Skeletal muscle tissue (tissue), 4 donors: ENCODE data around the gene ZHX3. TPM values are rescaled to one million over a fixed set of nuclear protein-coding genes. Genes with fewer than 3 reads are reported as not detected.
A peak's percentile ranks its signal among the peaks of the same experiment; 100 is the strongest.

Experiments used
- H3K27ac ChIP-seq: one replicate; pipeline ENCODE4 v1.7.0; 2013; ENCODE audit warnings: mild to moderate bottlenecking, low read depth, low read length, inconsistent platforms
- H3K27me3 ChIP-seq, 3 donors: one replicate each; pipeline ENCODE4 v1.7.0; 2013; ENCODE audit warnings: low read length in 3 of 3; ENCODE audit not compliant: control insufficient read depth in 3 of 3, insufficient read depth in 3 of 3
- H3K36me3 ChIP-seq, 3 donors: one replicate each; pipeline ENCODE4 v1.7.0; 2013; ENCODE audit warnings: low read length in 3 of 3; ENCODE audit not compliant: control insufficient read depth in 3 of 3, insufficient read depth in 3 of 3
- H3K4me1 ChIP-seq, 3 donors: one replicate each; pipeline ENCODE4 v1.7.0; 2013; ENCODE audit warnings: low read length in 3 of 3, mild to moderate bottlenecking in 3 of 3; ENCODE audit not compliant: control insufficient read depth in 3 of 3, insufficient read depth in 3 of 3
- H3K4me3 ChIP-seq, 3 donors: one replicate each; pipeline ENCODE4 v1.7.0; 2013; ENCODE audit warnings: low read length in 3 of 3
- H3K9ac ChIP-seq, 3 donors: one replicate each; pipeline ENCODE4 v1.7.0; 2013; ENCODE audit warnings: low read length in 3 of 3, mild to moderate bottlenecking in 3 of 3, moderate library complexity in 2 of 3, low read depth in 1 of 3
- H3K9me3 ChIP-seq, 3 donors: one replicate each; pipeline ENCODE4 v1.7.0; 2013; ENCODE audit warnings: low read length in 3 of 3; ENCODE audit not compliant: control insufficient read depth in 3 of 3
- total RNA-seq: library from RNA; depleted of rRNA; stranded (reverse); fragments of >200 nt; gene quantifications from one replicate; pipeline ENCODE4 v1.2.3, GENCODE V29; 2014
- donor health status: Osteomylitis.

Gene ZHX3
- total RNA-seq, 1 donor from 2014 or later, result 4.7 TPM

DNA sequence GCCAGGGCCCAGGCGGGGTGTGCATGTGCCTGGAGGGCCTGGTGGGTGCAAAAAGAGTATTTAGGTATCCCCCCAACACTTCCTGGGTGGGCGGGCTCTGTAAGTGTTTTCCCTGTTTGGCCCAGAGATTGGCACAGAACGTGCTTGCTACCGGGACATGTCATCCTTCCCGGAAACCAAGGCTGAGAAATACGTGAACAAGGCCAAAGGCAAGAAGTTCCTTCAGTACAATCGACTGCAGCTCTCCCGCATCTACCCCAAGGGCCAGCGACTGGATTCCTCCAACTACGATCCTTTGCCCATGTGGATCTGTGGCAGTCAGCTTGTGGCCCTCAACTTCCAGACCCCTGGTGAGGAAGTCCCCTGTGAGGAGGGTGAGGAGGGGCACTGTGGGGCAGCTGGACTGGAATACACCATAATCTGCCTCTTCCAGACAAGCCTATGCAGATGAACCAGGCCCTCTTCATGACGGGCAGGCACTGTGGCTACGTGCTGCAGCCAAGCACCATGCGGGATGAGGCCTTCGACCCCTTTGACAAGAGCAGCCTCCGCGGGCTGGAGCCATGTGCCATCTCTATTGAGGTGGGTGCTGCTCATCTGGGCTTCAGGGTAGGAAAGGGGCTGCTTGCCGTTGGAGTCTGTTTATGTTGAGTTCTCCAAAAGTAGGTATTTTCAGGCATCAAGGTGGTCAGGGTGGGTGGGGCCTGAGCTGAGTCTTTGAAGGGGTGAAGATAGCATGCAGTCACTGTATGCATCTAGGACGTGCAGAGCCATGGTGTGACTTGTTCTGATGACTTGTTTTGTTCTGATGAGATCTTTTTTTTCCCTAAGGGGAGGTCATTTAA is 145.0 kb downstream of the ZHX3 start:
- H3K36me3 ChIP-seq, result peaks cover 44 to 62% (median 54%) of the 10 kb centered on the region in 3 donors
- H3K4me1 ChIP-seq, result peaks cover 48 to 58% (median 57%) of the 10 kb centered on the region in 3 donors
- H3K27me3 ChIP-seq, result no peaks in the 10 kb centered on the region
- H3K27ac ChIP-seq, result peak overlapping the region; percentile 39
- no peak overlapping the region for H3K4me3 ChIP-seq
- H3K9ac ChIP-seq, result peak overlapping the region; percentile 4 to 40 (median 28)
- no peaks in the 10 kb centered on the region for H3K9me3 ChIP-seq

DNA sequence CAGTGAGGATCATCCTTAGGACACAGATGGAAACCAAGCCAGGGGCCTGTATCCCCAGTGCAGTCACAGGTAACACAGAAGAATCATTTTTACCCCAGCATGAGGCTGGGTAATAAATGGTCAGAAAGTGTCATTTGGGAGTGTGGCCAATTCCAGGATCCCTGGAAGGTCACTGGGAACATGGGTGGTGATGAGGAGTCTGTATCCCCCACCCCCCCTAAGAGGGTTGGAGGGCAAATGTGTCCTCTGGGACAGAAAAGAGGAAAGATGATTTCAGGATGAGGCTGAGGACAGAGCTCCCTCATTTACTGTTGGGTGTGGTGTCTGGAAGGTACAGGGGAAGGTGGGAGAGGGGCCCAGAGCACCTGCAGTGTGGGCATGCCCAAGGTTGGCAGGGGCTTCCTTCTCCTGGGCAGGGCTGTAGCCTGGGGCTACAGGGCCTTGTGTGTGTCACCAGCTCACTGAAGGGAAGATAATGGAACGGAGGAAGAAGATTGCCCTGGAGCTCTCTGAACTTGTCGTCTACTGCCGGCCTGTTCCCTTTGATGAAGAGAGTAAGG is 145.7 kb downstream of the ZHX3 start:
- H3K27me3 ChIP-seq, result no peaks in the 10 kb centered on the region
- H3K27ac ChIP-seq, result peak overlapping the region; percentile 39
- peak overlapping the region; percentile 4 to 40 (median 28) for H3K9ac ChIP-seq
- H3K4me3 ChIP-seq, result no peak overlapping the region
- H3K4me1 ChIP-seq, result peaks cover 42 to 51% (median 50%) of the 10 kb centered on the region in 3 donors
- peaks cover 51 to 64% (median 59%) of the 10 kb centered on the region in 3 donors for H3K36me3 ChIP-seq
- no peaks in the 10 kb centered on the region for H3K9me3 ChIP-seq

DNA sequence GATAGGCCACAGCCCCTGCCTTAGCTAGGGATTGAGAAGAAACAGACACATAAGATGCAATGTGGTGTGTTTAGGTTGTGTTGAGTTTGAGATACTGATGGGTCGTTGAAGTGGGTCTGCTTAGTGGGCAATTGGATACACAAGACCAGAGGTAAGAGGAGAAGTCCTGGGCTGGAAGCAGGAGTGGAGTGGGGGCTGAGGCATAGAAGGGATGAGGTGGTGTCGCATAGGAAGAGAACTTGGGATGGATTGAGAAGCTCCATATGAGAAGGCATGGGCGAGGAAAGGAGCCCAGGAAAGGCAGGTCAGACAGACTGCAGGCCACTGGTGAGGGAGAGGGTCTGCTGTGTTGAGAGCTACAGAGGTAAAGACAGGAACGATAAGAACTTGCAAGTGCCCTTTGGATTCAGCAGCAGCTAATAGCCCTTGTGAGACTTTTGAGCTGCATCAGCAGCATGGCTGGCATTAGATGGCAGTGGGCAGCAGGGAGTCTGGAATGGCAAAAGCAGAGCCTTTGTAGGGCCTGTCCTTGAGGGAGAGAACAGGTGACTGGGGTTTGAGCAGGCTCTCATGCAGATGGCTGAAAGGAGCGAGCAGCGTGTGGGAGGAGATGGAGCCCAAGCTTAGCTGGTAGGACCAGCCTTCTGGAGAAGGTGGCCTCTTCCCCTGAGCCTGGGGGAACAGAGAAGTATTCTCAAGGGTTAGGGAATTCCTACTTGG is 147.0 kb downstream of the ZHX3 start:
- H3K9me3 ChIP-seq, result no peaks in the 10 kb centered on the region
- no peaks in the 10 kb centered on the region for H3K27me3 ChIP-seq
- H3K4me1 ChIP-seq, result peaks cover 33 to 38% (median 37%) of the 10 kb centered on the region in 3 donors
- no peak overlapping the region for H3K4me3 ChIP-seq
- peaks cover 64 to 72% (median 72%) of the 10 kb centered on the region in 3 donors for H3K36me3 ChIP-seq
- H3K9ac ChIP-seq, result no peak overlapping the region
- no peak overlapping the region for H3K27ac ChIP-seq

DNA sequence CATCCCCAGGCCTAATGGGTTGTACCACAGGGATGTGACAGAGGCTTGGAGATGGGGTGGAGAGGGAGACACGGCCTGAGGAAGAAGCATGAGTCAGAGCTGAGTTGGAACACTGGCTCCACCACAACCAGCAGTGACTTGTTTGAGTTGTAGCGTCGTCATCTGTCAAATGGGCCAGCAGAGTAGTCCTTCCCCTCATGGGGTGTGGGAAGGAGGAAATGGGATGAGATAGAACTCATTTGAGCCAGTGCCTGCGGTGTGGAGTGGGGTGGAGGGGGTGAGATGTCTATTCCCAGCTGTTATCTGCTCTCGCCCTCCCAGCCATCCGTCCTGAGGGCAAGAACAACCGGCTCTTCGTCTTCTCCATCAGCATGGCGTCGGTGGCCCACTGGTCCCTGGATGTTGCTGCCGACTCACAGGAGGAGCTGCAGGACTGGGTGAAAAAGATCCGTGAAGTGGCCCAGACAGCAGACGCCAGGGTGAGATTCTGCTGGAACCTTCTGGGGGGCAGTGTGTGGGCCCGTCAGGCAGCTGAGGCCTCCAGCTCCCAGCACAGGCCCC is 147.7 kb downstream of the ZHX3 start:
- no peak overlapping the region for H3K4me3 ChIP-seq
- no peaks in the 10 kb centered on the region for H3K27me3 ChIP-seq
- H3K27ac ChIP-seq, result no peak overlapping the region
- no peak overlapping the region for H3K9ac ChIP-seq
- H3K36me3 ChIP-seq, result peaks cover 71 to 79% (median 78%) of the 10 kb centered on the region in 3 donors
- H3K4me1 ChIP-seq, result peaks cover 26 to 31% (median 31%) of the 10 kb centered on the region in 3 donors
- no peaks in the 10 kb centered on the region for H3K9me3 ChIP-seq

DNA sequence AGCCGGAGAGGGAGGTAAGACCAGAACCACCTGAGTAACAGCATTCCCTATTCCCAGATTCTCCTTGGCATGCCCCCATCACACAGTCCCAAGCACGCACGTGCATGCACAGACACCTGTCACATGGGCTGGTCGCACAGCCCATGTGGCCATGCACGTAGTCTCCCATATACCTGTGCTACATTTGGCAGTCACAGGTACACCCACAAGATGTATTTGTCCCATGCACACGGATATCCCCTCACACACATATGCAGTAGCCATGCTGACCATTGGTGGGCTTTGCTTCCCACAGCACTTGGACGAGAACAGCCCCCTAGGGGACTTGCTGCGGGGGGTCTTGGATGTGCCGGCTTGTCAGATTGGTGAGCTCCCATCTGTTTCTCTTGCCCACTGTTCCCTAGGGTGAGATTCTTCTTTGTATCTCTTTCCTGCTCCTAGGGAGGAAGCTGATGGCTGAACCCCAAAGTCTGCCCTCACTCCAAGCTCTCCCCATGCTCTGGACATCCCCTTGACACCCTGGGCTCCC is 148.3 kb downstream of the ZHX3 start:
- no peak overlapping the region for H3K27ac ChIP-seq
- no peak overlapping the region for H3K9ac ChIP-seq
- no peaks in the 10 kb centered on the region for H3K27me3 ChIP-seq
- H3K9me3 ChIP-seq, result no peaks in the 10 kb centered on the region
- H3K36me3 ChIP-seq, result peaks cover 77 to 84% (median 80%) of the 10 kb centered on the region in 3 donors
- peaks cover 20 to 25% (median 24%) of the 10 kb centered on the region in 3 donors for H3K4me1 ChIP-seq
- no peak overlapping the region for H3K4me3 ChIP-seq

DNA sequence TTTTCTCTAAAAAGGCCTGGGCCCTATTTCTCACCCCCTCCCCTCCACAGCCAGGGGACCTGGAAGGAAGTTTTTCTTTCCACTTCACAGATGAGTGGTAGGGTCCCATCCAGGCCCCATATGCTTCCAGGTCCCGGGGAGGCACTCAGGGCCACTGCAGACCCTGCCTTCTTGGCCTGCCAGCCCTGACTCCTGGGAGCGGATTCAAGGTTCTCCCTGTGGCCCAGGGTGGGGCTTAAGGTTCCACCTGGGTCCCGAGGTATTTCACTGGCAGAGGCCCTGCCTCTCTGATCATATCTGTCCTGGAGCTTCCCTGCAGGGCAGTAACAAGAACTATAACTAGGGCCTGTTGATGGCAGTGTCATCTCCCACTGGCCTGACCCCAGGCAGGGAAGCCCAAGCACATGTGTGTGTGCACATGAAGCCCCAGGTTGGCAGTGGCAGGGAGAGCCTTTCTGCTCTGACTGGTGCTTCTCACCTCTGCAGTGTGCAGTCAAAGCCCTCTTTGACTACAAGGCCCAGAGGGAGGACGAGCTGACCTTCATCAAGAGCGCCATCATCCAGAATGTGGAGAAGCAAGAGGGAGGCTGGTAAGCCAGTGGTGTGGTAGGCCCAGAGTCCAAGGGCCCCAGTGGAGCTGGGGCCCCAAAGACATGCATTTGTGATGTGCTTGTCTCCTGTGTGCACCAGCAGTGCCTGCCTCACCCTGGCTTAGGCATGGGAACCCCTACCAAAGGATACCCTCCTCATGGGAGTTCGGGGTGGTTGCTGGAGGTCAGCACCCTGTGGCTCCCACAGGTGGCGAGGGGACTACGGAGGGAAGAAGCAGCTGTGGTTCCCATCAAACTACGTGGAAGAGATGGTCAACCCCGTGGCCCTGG is 149.0 kb downstream of the ZHX3 start:
- H3K27me3 ChIP-seq, result no peaks in the 10 kb centered on the region

DNA sequence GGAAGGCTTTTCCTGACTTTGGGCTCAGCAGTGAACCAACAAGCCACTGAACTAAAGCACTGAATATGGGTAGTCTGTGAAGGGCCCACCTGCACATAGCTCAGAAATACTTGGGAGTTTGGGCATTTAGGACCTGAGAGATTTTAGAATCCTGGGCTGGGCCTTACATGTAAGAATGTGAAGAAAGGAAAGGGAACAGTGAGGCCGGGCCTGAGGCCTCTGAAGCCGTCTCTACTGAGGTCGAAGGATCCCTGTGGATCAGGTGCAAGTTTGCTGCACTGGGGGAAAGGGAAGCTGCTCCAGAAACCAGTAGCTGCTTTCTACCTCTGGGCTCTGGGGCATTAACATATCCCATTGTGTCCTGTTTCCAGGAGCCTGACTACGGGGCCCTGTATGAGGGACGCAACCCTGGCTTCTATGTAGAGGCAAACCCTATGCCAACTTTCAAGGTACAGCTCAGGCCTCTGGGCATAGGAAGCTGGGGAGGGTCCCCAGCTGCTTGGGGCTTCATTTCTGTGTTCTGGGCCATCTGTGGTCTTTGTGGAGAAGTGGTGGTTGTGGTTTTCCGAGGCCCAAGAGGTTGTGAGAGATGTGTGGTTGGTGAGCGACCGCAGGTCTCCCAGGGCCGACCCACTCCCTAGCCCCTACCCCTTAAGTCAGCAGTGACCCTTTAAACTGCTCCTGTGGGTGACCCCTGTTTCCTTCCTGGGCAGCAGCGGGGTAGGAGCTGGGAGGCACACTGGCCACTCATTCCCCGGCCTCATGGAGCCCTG is 149.9 kb downstream of the ZHX3 start:
- H3K4me3 ChIP-seq, result no peak overlapping the region
- H3K36me3 ChIP-seq, result peaks cover 82 to 89% (median 84%) of the 10 kb centered on the region in 3 donors
- H3K4me1 ChIP-seq, result peaks cover 6 to 10% (median 9%) of the 10 kb centered on the region in 3 donors
- no peak overlapping the region for H3K27ac ChIP-seq
- H3K9ac ChIP-seq, result peak overlapping the region in 1 of 3 donors; percentile 25
- no peaks in the 10 kb centered on the region for H3K9me3 ChIP-seq
- H3K27me3 ChIP-seq, result no peaks in the 10 kb centered on the region

More for the DNA sequence above, 149.0 kb downstream of the ZHX3 start:
- Histone ChIP-seq H3K27ac (no peak overlapping the region), H3K4me3 (no peak overlapping the region), H3K36me3 (peaks cover 78 to 84% (median 80%) of the 10 kb centered on the region in 3 donors), H3K4me1 (peaks cover 13 to 18% (median 17%) of the 10 kb centered on the region in 3 donors), H3K9ac (peak overlapping the region in 1 of 3 donors; percentile 8), H3K9me3 (no peaks in the 10 kb centered on the region)

DNA sequence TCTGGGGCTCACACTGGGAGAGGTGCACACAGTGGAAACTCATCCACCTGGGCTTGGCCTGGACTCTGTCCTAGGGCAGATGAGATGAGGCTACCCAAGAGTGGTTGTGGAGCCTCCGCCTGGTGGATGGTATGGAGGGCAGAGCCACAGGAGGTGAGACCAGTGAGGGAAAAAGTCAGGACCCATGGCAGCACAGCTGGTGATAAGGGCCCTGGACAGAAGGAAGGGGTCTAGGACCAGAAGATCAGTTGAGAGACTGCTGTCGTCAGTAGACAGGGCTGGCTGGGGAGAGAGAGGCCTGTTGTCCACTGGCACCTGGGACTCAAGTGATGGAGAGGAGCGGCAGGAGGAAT is 150.4 kb downstream of the ZHX3 start:
- no peak overlapping the region for H3K4me3 ChIP-seq
- H3K27me3 ChIP-seq, result no peaks in the 10 kb centered on the region
- peaks cover 79 to 90% (median 82%) of the 10 kb centered on the region in 3 donors for H3K36me3 ChIP-seq
- H3K9ac ChIP-seq, result no peak overlapping the region
- H3K4me1 ChIP-seq, result peaks cover under 1 to 7% (median 4%) of the 10 kb centered on the region in 3 donors
- no peak overlapping the region for H3K27ac ChIP-seq
- no peaks in the 10 kb centered on the region for H3K9me3 ChIP-seq
